Right ventricle myocardium inferior (tissue), 1 donor: ENCODE measurements around the gene SMOC2. TPM values are rescaled to one million over a fixed set of nuclear protein-coding genes. Genes with fewer than 3 reads are reported as not detected.

Experiments
- ATAC-seq: fragments of 200-7000 bp; cut with Tn5 transposase; one replicate; pipeline ENCODE4 v1.9.1; 2020; ENCODE audit warnings: mild to moderate bottlenecking, moderate library complexity
- DNase-seq: peaks from one replicate; pipeline ENCODE4 v3.0.0; 2021; ENCODE audit errors: missing footprints
- intact Hi-C: fragments of 100-400 bp; cut with DNase I; formaldehyde crosslinking; loops from one replicate; pipeline ENCODE4 v1.11.0; 2022
- total RNA-seq: library from RNA; stranded (reverse); fragmentation: NEBNext Ultra II Directional; extraction: Animal tissue kit (Norgen Biotek cat#: 25700); gene quantifications from one replicate; pipeline ENCODE4 v1.2.1, GENCODE V29; 2021
- donor health status: DM: no; HTN: yes; CAD: no; lungs with severe emphysema.

Gene SMOC2
- total RNA-seq, 1 donor from 2014 or later: 16.4 TPM

- ATAC-seq (no peak), DNase-seq (no peak)
- intact Hi-C loops: no loop called here
Measured at GRCh38 chr6:168717491-168717890, 276.5 kb downstream of the SMOC2 start.

Other genes starting within 250 kb of the SMOC2 start
- 1.0 TPM for gene DACT2, start 121.4 kb upstream of the SMOC2 start, total RNA-seq